DND-41 (cell line): Measurements from ENCODE around the gene MSI2.

Experiments
- ATAC-seq: fragments of 200-7000 bp; cut with Tn5 transposase; 3 replicates; pipeline ENCODE4 v1.9.1; 2021; ENCODE audit warnings: low read depth; ENCODE audit not compliant: insufficient read depth
- DNase-seq: peaks from one replicate; pipeline ENCODE4 v3.0.0-alpha.2; 2020
- H2AFZ ChIP-seq: 2 replicates; pipeline ENCODE4 v1.6.0; 2012; ENCODE audit warnings: low read depth, low read length
- H3K27ac ChIP-seq: 2 replicates; pipeline ENCODE4 v1.5.1; 2012; ENCODE audit warnings: low read length, inconsistent platforms
- H3K27me3 ChIP-seq: fragments of 200-600 bp; sonication (generic); 2 replicates; pipeline ENCODE4 v1.6.0; 2012; ENCODE audit warnings: low read length, mild to moderate bottlenecking, inconsistent platforms; ENCODE audit not compliant: insufficient read depth, poor library complexity
- H3K36me3 ChIP-seq: 2 replicates; pipeline ENCODE4 v1.5.1; 2012; ENCODE audit warnings: low read length, inconsistent platforms; ENCODE audit not compliant: insufficient read depth
- H3K4me1 ChIP-seq: 2 replicates; pipeline ENCODE4 v1.5.1; 2012; ENCODE audit warnings: mild to moderate bottlenecking, low read length; ENCODE audit not compliant: insufficient read depth
- H3K4me2 ChIP-seq: 2 replicates; pipeline ENCODE4 v1.6.0; 2012; ENCODE audit warnings: mild to moderate bottlenecking, moderate library complexity, low read length, inconsistent platforms; ENCODE audit not compliant: insufficient read depth
- H3K4me3 ChIP-seq, 2 experiments: fragments of 200-600 bp in 1 of 2; shearing (Covaris generic) in 1 of 2; 2 replicates each; pipeline ENCODE4 v1.5.1; 2012 to 2016; ENCODE audit warnings: inconsistent platforms in 2 of 2, low read length in 2 of 2, mild to moderate bottlenecking in 2 of 2, low read depth in 1 of 2, moderate library complexity in 1 of 2
- H3K79me2 ChIP-seq: 2 replicates; pipeline ENCODE4 v1.6.0; 2012; ENCODE audit warnings: low read length, inconsistent platforms; ENCODE audit not compliant: insufficient read depth
- H3K9ac ChIP-seq: 2 replicates; pipeline ENCODE4 v1.6.0; 2012; ENCODE audit warnings: low read depth, mild to moderate bottlenecking, inconsistent platforms, low read length, moderate library complexity
- H3K9me3 ChIP-seq: 2 replicates; pipeline ENCODE4 v1.5.1; 2012; ENCODE audit warnings: low read length, moderate library complexity, mild to moderate bottlenecking, inconsistent platforms; ENCODE audit not compliant: insufficient read depth, severe bottlenecking
- H4K20me1 ChIP-seq: 2 replicates; pipeline ENCODE4 v1.6.0; 2012; ENCODE audit warnings: low read length; ENCODE audit not compliant: insufficient read depth
- CTCF ChIP-seq: IDR thresholded peaks from 2 replicates; pipeline ENCODE4 v1.5.1; 2012; ENCODE audit warnings: borderline replicate concordance, low read length, moderate library complexity, mild to moderate bottlenecking; ENCODE audit not compliant: poor library complexity, severe bottlenecking; ENCODE audit errors: extremely low read depth
- EZH2 ChIP-seq: IDR thresholded peaks from 3 replicates; pipeline ENCODE4 v1.6.1; 2012; ENCODE audit warnings: borderline replicate concordance, low read depth, mild to moderate bottlenecking, moderate library complexity, low read length, inconsistent platforms; ENCODE audit not compliant: severe bottlenecking

Gene MSI2

GRCh38 chr17:57629470-57629869, 373.1 kb downstream of the MSI2 start:
- TF ChIP-seq CTCF (no peak), EZH2 (no peak)
- peaks cover 31% of the 10 kb centered on the region for H3K79me2 ChIP-seq
- no peak overlapping the region for H3K9ac ChIP-seq
- peak overlapping the region; percentile 46 for H3K27ac ChIP-seq
- no peaks in the 10 kb centered on the region for H3K9me3 ChIP-seq
- no peak overlapping the region for H3K4me2 ChIP-seq
- H4K20me1 ChIP-seq, result peaks cover 24% of the 10 kb centered on the region; the same call in 1 of the 2 replicates
- no peak overlapping the region for H2AFZ ChIP-seq
- no peak overlapping the region for H3K4me3 ChIP-seq
- peaks cover 100% of the 10 kb centered on the region for H3K36me3 ChIP-seq
- DNase-seq (no peak), ATAC-seq (peak; percentile 39; the same call in 1 of the 3 replicates)
- no peaks in the 10 kb centered on the region for H3K27me3 ChIP-seq
- no peaks in the 10 kb centered on the region for H3K4me1 ChIP-seq

GRCh38 chr17:57629886-57630285, 373.6 kb downstream of the MSI2 start:
- Histone ChIP-seq H3K9ac (no peak overlapping the region), H3K9me3 (no peaks in the 10 kb centered on the region), H3K4me3 (no peak overlapping the region), H3K79me2 (peaks cover 27% of the 10 kb centered on the region), H4K20me1 (peaks cover 23% of the 10 kb centered on the region; the same call in 1 of the 2 replicates), H3K4me1 (no peaks in the 10 kb centered on the region), H3K27ac (peak overlapping the region; percentile 46), H2AFZ (no peak overlapping the region), H3K36me3 (peaks cover 100% of the 10 kb centered on the region), H3K4me2 (no peak overlapping the region), H3K27me3 (no peaks in the 10 kb centered on the region)
- TF ChIP-seq EZH2, result no peak
- TF ChIP-seq CTCF, result no peak
- DNase-seq (no peak), ATAC-seq (no peak)

- no peak for DNase-seq
- Histone ChIP-seq H3K27me3 (no peaks in the 10 kb centered on the region), H3K79me2 (peaks cover 20% of the 10 kb centered on the region), H3K4me2 (no peak overlapping the region), H4K20me1 (peaks cover 22% of the 10 kb centered on the region; the same call in 1 of the 2 replicates), H3K4me3 (no peak overlapping the region), H3K4me1 (no peaks in the 10 kb centered on the region), H3K9me3 (no peaks in the 10 kb centered on the region), H2AFZ (no peak overlapping the region), H3K36me3 (peaks cover 100% of the 10 kb centered on the region), H3K9ac (no peak overlapping the region), H3K27ac (peak overlapping the region; percentile 46; the same call in 1 of the 2 replicates)
- TF ChIP-seq CTCF (no peak), EZH2 (no peak)
- no peak for ATAC-seq
Observed at GRCh38 chr17:57630736-57631135, 374.4 kb downstream of the MSI2 start.
